ENCODE results near the gene RNF222. TPM values are rescaled to one million over a fixed set of nuclear protein-coding genes. Genes with fewer than 3 reads are reported as not detected.

The RNF222 gene
- total RNA-seq, 1 donor from 2014 or later = not detected

DNA sequence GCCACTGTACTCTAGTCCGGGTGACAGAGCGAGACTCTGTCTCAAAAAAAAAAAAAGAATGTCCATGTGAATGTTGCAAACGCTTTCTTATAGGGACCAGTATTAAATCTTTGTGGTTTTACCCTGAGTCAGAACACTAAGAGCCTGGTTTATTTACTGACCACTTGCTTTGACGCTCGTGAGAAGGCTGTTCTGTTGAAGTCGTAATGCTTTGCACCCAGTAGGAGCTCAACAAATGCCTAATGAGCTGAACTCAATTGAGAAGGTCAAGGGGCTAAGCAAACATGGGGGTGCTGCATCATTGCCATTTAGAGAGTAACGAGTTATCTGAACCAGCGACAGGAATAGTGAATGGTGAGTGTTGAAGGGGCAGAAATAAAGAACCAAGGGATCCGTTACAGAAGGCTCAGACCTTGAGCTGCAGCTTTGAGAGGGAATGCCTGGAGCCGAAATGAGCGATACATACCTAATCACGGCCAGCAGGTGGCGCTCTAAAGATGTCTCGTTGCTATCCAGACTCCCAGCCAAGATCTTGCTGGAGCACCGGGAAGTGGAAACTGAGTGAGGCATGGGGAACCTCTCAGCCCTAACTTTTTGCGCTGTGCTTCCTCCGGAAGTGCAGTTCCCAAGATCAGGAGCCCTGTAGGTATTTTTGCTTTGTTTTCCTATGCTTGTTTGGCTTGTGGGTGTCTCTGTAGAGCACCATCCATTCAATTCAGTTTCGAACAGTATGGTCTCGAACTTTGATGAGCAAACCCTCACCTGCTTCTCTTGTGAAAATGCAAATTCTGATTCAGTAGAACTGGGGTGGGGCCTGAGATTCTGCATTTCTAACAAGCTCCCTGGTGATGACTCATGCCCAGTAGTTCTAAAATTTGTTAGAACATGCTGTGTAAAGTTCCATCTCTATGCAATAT, 12.6 kb upstream of the RNF222 start:
- Mint-ChIP-seq H3K9me3 (ENCODE audit: unreplicated experiment) (no peaks in the 10 kb centered on the region), H3K4me3 (ENCODE audit: unreplicated experiment) (no peak overlapping the region), H3K36me3 (ENCODE audit: low read depth, unreplicated experiment) (no peaks in the 10 kb centered on the region), H3K4me1 (ENCODE audit: low read depth, unreplicated experiment) (no peaks in the 10 kb centered on the region), H3K27ac (ENCODE audit: unreplicated experiment) (no peak overlapping the region), H3K27me3 (ENCODE audit: low read depth, unreplicated experiment) (peaks cover 17% of the 10 kb centered on the region)
- Histone ChIP-seq H3K9ac (ENCODE audit: low read length) (no peak overlapping the region), H3K79me2 (ENCODE audit: insufficient read depth, low read length) (no peaks in the 10 kb centered on the region), H3K27me3 (ENCODE audit: insufficient read depth, low read length) (peaks cover 8% of the 10 kb centered on the region), H3K9me3 (ENCODE audit: insufficient read depth, low read depth, low read length) (no peaks in the 10 kb centered on the region), H2AFZ (ENCODE audit: low read depth, low read length) (peak overlapping the region; percentile 21), H3K36me3 (ENCODE audit: insufficient read depth, low read length) (no peaks in the 10 kb centered on the region), H3K27ac (ENCODE audit: low read depth, low read length) (no peak overlapping the region), H4K20me1 (ENCODE audit: insufficient read depth, low read length) (no peaks in the 10 kb centered on the region), H3K4me2 (ENCODE audit: low read length) (peak overlapping the region; percentile 28), H3K4me3 (ENCODE audit: insufficient read depth, low read depth, low read length) (no peak overlapping the region), H3K4me1 (ENCODE audit: insufficient read depth, low read length) (peaks cover 3% of the 10 kb centered on the region)
- TF ChIP-seq, protein P1, sequence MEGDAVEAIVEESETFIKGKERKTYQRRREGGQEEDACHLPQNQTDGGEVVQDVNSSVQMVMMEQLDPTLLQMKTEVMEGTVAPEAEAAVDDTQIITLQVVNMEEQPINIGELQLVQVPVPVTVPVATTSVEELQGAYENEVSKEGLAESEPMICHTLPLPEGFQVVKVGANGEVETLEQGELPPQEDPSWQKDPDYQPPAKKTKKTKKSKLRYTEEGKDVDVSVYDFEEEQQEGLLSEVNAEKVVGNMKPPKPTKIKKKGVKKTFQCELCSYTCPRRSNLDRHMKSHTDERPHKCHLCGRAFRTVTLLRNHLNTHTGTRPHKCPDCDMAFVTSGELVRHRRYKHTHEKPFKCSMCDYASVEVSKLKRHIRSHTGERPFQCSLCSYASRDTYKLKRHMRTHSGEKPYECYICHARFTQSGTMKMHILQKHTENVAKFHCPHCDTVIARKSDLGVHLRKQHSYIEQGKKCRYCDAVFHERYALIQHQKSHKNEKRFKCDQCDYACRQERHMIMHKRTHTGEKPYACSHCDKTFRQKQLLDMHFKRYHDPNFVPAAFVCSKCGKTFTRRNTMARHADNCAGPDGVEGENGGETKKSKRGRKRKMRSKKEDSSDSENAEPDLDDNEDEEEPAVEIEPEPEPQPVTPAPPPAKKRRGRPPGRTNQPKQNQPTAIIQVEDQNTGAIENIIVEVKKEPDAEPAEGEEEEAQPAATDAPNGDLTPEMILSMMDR (IDR thresholded peaks at IDR 0.05; ENCODE audit: insufficient read depth, low read depth, low read length) = peak; percentile 80
- TF ChIP-seq EZH2 (IDR thresholded peaks at IDR 0.05; ENCODE audit: insufficient read depth, low read length) = no peak
- peak; percentile 50 for DNase-seq (ENCODE audit: low read depth)
- peak; percentile 65 for FAIRE-seq

DNA sequence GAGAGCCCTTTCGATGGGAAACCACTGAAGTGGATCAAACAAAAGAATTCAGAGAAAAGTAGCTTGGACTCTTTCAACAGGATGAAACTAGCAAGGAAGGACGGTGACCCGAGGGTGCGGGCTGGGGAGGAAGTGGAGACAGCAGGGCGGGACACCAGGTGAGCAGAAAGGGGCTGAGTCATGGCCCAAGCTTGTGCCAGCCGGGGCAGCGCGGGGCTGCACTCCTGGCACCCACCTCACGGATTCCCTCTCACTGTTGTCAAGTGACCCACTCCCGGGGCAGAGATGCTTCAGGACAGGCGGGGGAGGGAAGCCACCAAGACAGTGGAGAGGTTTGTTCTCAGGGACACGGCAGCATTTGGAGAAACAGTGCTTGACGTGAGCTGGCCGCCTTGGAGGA, 10.7 kb upstream of the RNF222 start:
- Histone ChIP-seq H3K4me3 (ENCODE audit: insufficient read depth, low read depth, low read length) (no peak overlapping the region), H3K27me3 (ENCODE audit: insufficient read depth, low read length) (peaks cover 8% of the 10 kb centered on the region), H3K27ac (ENCODE audit: low read depth, low read length) (no peak overlapping the region), H3K36me3 (ENCODE audit: insufficient read depth, low read length) (no peaks in the 10 kb centered on the region), H4K20me1 (ENCODE audit: insufficient read depth, low read length) (no peaks in the 10 kb centered on the region), H3K4me1 (ENCODE audit: insufficient read depth, low read length) (peaks cover 3% of the 10 kb centered on the region), H3K9ac (ENCODE audit: low read length) (no peak overlapping the region), H3K9me3 (ENCODE audit: insufficient read depth, low read depth, low read length) (no peaks in the 10 kb centered on the region), H3K4me2 (ENCODE audit: low read length) (no peak overlapping the region), H3K79me2 (ENCODE audit: insufficient read depth, low read length) (no peaks in the 10 kb centered on the region), H2AFZ (ENCODE audit: low read depth, low read length) (peak overlapping the region; percentile 1)
- DNase-seq (ENCODE audit: low read depth) = no peak
- no peak overlapping the region for H3K4me3 Mint-ChIP-seq (ENCODE audit: unreplicated experiment)
- no peaks in the 10 kb centered on the region for H3K9me3 Mint-ChIP-seq (ENCODE audit: unreplicated experiment)
- no peak for FAIRE-seq
- H3K27me3 Mint-ChIP-seq (ENCODE audit: low read depth, unreplicated experiment) = peaks cover 14% of the 10 kb centered on the region
- no peaks in the 10 kb centered on the region for H3K4me1 Mint-ChIP-seq (ENCODE audit: low read depth, unreplicated experiment)
- H3K27ac Mint-ChIP-seq (ENCODE audit: unreplicated experiment) = no peak overlapping the region
- no peak for TF ChIP-seq EZH2 (IDR thresholded peaks at IDR 0.05; ENCODE audit: insufficient read depth, low read length)
- TF ChIP-seq, protein P1 (IDR thresholded peaks at IDR 0.05; ENCODE audit: insufficient read depth, low read depth, low read length) = no peak
- H3K36me3 Mint-ChIP-seq (ENCODE audit: low read depth, unreplicated experiment) = no peaks in the 10 kb centered on the region

DNA sequence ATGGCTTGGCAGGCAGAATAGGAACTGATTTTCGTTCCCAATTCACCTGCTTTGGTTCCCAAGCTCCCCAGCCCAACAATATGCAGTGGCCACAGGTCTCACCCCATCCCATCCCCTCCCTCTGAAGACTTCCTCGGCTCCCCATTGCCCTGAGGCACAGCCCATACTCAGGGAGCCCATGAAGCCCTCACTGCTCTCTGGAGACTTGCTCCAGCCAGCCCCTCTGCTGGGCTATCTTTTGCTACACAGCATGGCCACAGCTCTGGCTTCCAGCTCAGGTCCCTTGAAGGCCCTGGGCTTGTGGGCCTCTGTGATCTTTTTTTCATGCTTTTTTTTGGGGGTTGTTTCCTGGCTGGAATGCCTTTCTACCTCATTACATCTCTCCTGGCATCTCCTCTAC, 8.5 kb upstream of the RNF222 start:
- Histone ChIP-seq H3K27ac (ENCODE audit: low read depth, low read length) (no peak overlapping the region), H3K4me2 (ENCODE audit: low read length) (no peak overlapping the region), H3K4me3 (ENCODE audit: insufficient read depth, low read depth, low read length) (no peak overlapping the region), H3K9ac (ENCODE audit: low read length) (no peak overlapping the region), H4K20me1 (ENCODE audit: insufficient read depth, low read length) (no peaks in the 10 kb centered on the region), H3K36me3 (ENCODE audit: insufficient read depth, low read length) (no peaks in the 10 kb centered on the region), H3K27me3 (ENCODE audit: insufficient read depth, low read length) (peaks cover 5% of the 10 kb centered on the region), H3K4me1 (ENCODE audit: insufficient read depth, low read length) (peaks cover 3% of the 10 kb centered on the region), H3K9me3 (ENCODE audit: insufficient read depth, low read depth, low read length) (no peaks in the 10 kb centered on the region), H3K79me2 (ENCODE audit: insufficient read depth, low read length) (no peaks in the 10 kb centered on the region), H2AFZ (ENCODE audit: low read depth, low read length) (no peak overlapping the region)
- H3K27me3 Mint-ChIP-seq (ENCODE audit: low read depth, unreplicated experiment) = peaks cover 8% of the 10 kb centered on the region
- H3K4me1 Mint-ChIP-seq (ENCODE audit: low read depth, unreplicated experiment) = no peaks in the 10 kb centered on the region
- H3K36me3 Mint-ChIP-seq (ENCODE audit: low read depth, unreplicated experiment) = no peaks in the 10 kb centered on the region
- no peak for TF ChIP-seq EZH2 (IDR thresholded peaks at IDR 0.05; ENCODE audit: insufficient read depth, low read length)
- TF ChIP-seq, protein P1 (IDR thresholded peaks at IDR 0.05; ENCODE audit: insufficient read depth, low read depth, low read length) = no peak
- DNase-seq (ENCODE audit: low read depth) (no peak), FAIRE-seq (no peak)
- H3K4me3 Mint-ChIP-seq (ENCODE audit: unreplicated experiment) = no peak overlapping the region
- H3K27ac Mint-ChIP-seq (ENCODE audit: unreplicated experiment) = no peak overlapping the region
- H3K9me3 Mint-ChIP-seq (ENCODE audit: unreplicated experiment) = peaks cover 2% of the 10 kb centered on the region
